ENCODE measurements around the gene FGF3.

FGF3 gene

DNA sequence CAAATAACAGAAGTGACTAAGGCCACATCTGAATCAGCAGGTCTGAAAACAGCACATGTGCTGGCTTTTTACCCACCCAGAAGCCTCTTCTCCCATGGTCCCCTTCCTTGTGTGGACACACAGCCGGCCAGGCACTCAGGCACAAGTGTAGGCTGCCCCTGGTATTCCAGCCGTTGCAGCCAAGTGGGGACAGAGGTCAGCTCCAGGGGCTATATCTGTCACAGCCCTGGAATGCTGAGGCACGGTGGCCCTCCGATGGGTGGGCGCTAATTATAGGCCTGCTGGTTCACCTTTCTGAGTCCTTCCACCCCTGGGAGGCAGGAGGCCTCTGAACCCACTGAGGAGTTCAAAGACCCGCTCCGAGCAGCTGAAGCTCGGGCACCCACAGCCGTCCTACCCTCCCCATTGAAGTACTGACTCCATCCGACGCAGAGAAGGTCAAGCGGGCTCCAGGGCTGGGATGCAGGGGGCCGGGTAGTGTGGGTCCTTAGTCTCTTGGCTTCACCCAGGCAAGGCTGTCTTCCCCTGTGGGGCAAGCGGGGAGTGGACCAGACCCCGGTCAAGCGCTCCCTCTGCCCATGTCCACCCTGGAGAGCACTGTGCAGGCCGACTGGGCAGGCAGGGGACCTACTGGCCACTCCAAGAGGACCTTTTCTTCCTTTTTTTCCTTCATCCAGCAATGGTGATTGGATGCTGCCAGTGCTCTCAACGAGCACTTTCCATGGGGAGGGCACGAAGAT, 14.3 kb downstream of the FGF3 start:
- no peak overlapping the region for H3K4me3 ChIP-seq (ENCODE audit: low read depth in 1 of 2, low read length in 2 of 2)
- H3K9ac ChIP-seq (ENCODE audit: low read depth in 1 of 2, low read length in 2 of 2), result no peak overlapping the region
- H3K4me1 ChIP-seq (ENCODE audit: control insufficient read depth in 1 of 2, insufficient read depth in 2 of 2, low read length in 2 of 2), result no peaks in the 10 kb centered on the region
- H3K36me3 ChIP-seq (ENCODE audit: control insufficient read depth in 1 of 2, insufficient read depth in 2 of 2, low read length in 2 of 2), result no peaks in the 10 kb centered on the region
- H3K9me3 ChIP-seq (ENCODE audit: control insufficient read depth in 1 of 2, low read length in 2 of 2), result no peaks in the 10 kb centered on the region
- peaks cover 0 to 12% of the 10 kb centered on the region in 2 donors for H3K27me3 ChIP-seq (ENCODE audit: control insufficient read depth in 1 of 2, insufficient read depth in 2 of 2, low read length in 2 of 2)
- no peak overlapping the region for H3K27ac ChIP-seq (ENCODE audit: low read depth, low read length)

DNA sequence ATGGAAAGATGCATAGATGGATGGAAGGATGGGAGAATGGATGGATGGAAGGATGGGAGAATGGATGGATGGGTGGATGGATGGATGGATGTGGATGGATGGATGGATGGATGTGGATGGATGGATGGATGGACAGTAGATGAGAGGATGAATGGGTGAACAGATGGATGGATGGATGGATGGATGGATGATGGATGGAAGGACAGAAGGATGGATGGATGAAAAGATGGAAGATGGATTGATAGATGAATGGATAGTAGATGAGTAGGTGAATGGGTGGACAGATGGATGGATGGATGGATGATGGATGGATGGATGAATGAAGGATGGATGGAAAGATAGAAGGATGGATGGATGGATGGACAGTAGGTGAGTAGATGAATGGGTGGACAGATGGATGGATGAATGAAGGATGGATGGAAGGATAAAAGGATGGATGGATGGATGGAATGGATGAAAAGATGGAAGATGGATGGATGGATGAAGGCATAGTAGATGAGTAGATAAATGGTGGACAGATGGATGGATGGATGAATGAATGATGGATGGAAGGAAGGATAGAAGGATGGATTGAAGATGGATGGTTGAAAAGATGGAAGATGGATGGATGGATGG, 15.5 kb downstream of the FGF3 start:
- Histone ChIP-seq H3K4me1 (ENCODE audit: control insufficient read depth in 1 of 2, insufficient read depth in 2 of 2, low read length in 2 of 2) (no peaks in the 10 kb centered on the region), H3K27ac (ENCODE audit: low read depth, low read length) (no peak overlapping the region), H3K27me3 (ENCODE audit: control insufficient read depth in 1 of 2, insufficient read depth in 2 of 2, low read length in 2 of 2) (peaks cover 0 to 7% of the 10 kb centered on the region in 2 donors), H3K9ac (ENCODE audit: low read depth in 1 of 2, low read length in 2 of 2) (no peak overlapping the region), H3K36me3 (ENCODE audit: control insufficient read depth in 1 of 2, insufficient read depth in 2 of 2, low read length in 2 of 2) (no peaks in the 10 kb centered on the region), H3K4me3 (ENCODE audit: low read depth in 1 of 2, low read length in 2 of 2) (no peak overlapping the region), H3K9me3 (ENCODE audit: control insufficient read depth in 1 of 2, low read length in 2 of 2) (peaks cover 0 to 3% of the 10 kb centered on the region in 2 donors)

GRCh38 chr11:69803022-69803421, 16.2 kb downstream of the FGF3 start:
- Histone ChIP-seq H3K4me1 (ENCODE audit: control insufficient read depth in 1 of 2, insufficient read depth in 2 of 2, low read length in 2 of 2) (no peaks in the 10 kb centered on the region), H3K4me3 (ENCODE audit: low read depth in 1 of 2, low read length in 2 of 2) (no peak overlapping the region), H3K9ac (ENCODE audit: low read depth in 1 of 2, low read length in 2 of 2) (no peak overlapping the region), H3K27ac (ENCODE audit: low read depth, low read length) (no peak overlapping the region), H3K36me3 (ENCODE audit: control insufficient read depth in 1 of 2, insufficient read depth in 2 of 2, low read length in 2 of 2) (no peaks in the 10 kb centered on the region), H3K27me3 (ENCODE audit: control insufficient read depth in 1 of 2, insufficient read depth in 2 of 2, low read length in 2 of 2) (peaks cover 0 to 2% of the 10 kb centered on the region in 2 donors), H3K9me3 (ENCODE audit: control insufficient read depth in 1 of 2, low read length in 2 of 2) (peaks cover 0 to 3% of the 10 kb centered on the region in 2 donors)

DNA sequence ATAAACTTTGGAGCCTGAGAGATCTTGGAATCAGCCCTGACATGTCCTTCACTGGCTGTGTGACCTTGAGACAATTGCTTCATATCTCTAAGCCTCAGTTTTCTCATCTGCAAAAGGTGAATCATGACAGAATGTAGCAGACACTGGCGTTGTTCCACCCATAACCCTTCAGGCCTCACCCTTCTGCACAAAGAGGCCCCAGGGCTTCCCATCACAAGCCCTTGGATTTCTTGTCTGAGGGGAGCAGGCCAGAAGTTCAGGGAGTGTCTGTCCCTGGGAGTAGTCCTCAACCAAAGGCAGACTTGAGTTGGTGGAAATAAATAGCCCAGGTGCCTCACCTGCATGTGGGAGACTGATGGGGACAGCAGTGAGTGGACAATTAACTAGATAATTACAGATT, 16.6 kb downstream of the FGF3 start:
- no peak overlapping the region for H3K4me3 ChIP-seq (ENCODE audit: low read depth in 1 of 2, low read length in 2 of 2)
- no peak overlapping the region for H3K9ac ChIP-seq (ENCODE audit: low read depth in 1 of 2, low read length in 2 of 2)
- no peaks in the 10 kb centered on the region for H3K27me3 ChIP-seq (ENCODE audit: control insufficient read depth in 1 of 2, insufficient read depth in 2 of 2, low read length in 2 of 2)
- no peaks in the 10 kb centered on the region for H3K36me3 ChIP-seq (ENCODE audit: control insufficient read depth in 1 of 2, insufficient read depth in 2 of 2, low read length in 2 of 2)
- H3K27ac ChIP-seq (ENCODE audit: low read depth, low read length), result no peak overlapping the region
- peaks cover 0 to 3% of the 10 kb centered on the region in 2 donors for H3K9me3 ChIP-seq (ENCODE audit: control insufficient read depth in 1 of 2, low read length in 2 of 2)
- H3K4me1 ChIP-seq (ENCODE audit: control insufficient read depth in 1 of 2, insufficient read depth in 2 of 2, low read length in 2 of 2), result no peaks in the 10 kb centered on the region

GRCh38 chr11:69801513-69802335, 17.5 kb downstream of the FGF3 start:
- Histone ChIP-seq H3K9me3 (ENCODE audit: control insufficient read depth in 1 of 2, low read length in 2 of 2) (peaks cover 0 to 3% of the 10 kb centered on the region in 2 donors), H3K27ac (ENCODE audit: low read depth, low read length) (no peak overlapping the region), H3K4me3 (ENCODE audit: low read depth in 1 of 2, low read length in 2 of 2) (no peak overlapping the region), H3K36me3 (ENCODE audit: control insufficient read depth in 1 of 2, insufficient read depth in 2 of 2, low read length in 2 of 2) (no peaks in the 10 kb centered on the region), H3K9ac (ENCODE audit: low read depth in 1 of 2, low read length in 2 of 2) (no peak overlapping the region), H3K27me3 (ENCODE audit: control insufficient read depth in 1 of 2, insufficient read depth in 2 of 2, low read length in 2 of 2) (no peaks in the 10 kb centered on the region), H3K4me1 (ENCODE audit: control insufficient read depth in 1 of 2, insufficient read depth in 2 of 2, low read length in 2 of 2) (no peaks in the 10 kb centered on the region)

DNA sequence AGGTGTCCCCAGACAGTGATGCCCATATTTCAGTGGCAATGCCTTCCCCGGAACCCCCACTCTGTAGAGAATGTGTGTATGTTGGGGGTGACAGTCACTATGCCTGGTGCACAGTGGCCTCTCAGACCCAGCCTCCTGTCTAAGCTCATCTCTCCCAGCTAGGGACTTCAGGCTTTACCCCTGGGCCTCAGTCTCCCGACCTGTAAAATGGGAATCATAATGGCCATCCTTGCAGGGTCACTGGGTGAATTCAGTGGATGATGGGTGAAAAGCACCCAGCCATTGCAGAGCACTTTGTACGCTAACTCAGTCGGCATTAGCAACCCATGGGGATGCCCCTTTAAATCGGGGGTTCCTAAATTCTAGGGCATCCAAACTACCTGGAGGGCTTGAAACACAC, 18.9 kb downstream of the FGF3 start:
- no peaks in the 10 kb centered on the region for H3K27me3 ChIP-seq (ENCODE audit: control insufficient read depth in 1 of 2, insufficient read depth in 2 of 2, low read length in 2 of 2)
- H3K36me3 ChIP-seq (ENCODE audit: control insufficient read depth in 1 of 2, insufficient read depth in 2 of 2, low read length in 2 of 2), result no peaks in the 10 kb centered on the region
- no peak overlapping the region for H3K4me3 ChIP-seq (ENCODE audit: low read depth in 1 of 2, low read length in 2 of 2)
- H3K27ac ChIP-seq (ENCODE audit: low read depth, low read length), result no peak overlapping the region
- H3K9me3 ChIP-seq (ENCODE audit: control insufficient read depth in 1 of 2, low read length in 2 of 2), result peaks cover 0 to 3% of the 10 kb centered on the region in 2 donors
- H3K9ac ChIP-seq (ENCODE audit: low read depth in 1 of 2, low read length in 2 of 2), result no peak overlapping the region
- no peaks in the 10 kb centered on the region for H3K4me1 ChIP-seq (ENCODE audit: control insufficient read depth in 1 of 2, insufficient read depth in 2 of 2, low read length in 2 of 2)

DNA sequence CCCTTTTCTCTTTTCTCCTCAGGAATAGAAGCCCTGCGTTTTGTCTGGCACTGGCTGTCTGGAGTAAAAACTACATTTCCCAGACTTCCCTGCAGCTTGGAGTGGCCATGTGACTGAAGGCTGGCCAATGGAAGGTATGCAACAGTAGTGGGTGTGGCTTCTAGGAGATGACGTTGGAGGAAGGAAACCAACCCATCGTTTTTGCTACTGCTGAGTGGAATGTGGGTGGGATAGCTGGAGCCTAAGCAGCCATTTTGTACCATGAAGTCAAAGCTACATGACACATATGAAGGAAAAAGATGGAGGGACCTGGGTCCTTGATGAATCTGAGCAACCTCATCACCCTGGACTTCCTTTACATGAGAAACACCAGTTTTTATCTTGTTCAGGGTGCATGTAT, 19.6 kb downstream of the FGF3 start:
- Histone ChIP-seq H3K27ac (ENCODE audit: low read depth, low read length) (no peak overlapping the region), H3K4me3 (ENCODE audit: low read depth in 1 of 2, low read length in 2 of 2) (no peak overlapping the region), H3K9me3 (ENCODE audit: control insufficient read depth in 1 of 2, low read length in 2 of 2) (peaks cover 0 to 3% of the 10 kb centered on the region in 2 donors), H3K9ac (ENCODE audit: low read depth in 1 of 2, low read length in 2 of 2) (no peak overlapping the region), H3K27me3 (ENCODE audit: control insufficient read depth in 1 of 2, insufficient read depth in 2 of 2, low read length in 2 of 2) (no peaks in the 10 kb centered on the region), H3K4me1 (ENCODE audit: control insufficient read depth in 1 of 2, insufficient read depth in 2 of 2, low read length in 2 of 2) (no peaks in the 10 kb centered on the region), H3K36me3 (ENCODE audit: control insufficient read depth in 1 of 2, insufficient read depth in 2 of 2, low read length in 2 of 2) (no peaks in the 10 kb centered on the region)

GRCh38 chr11:69799097-69799496, 20.1 kb downstream of the FGF3 start:
- Histone ChIP-seq H3K27ac (ENCODE audit: low read depth, low read length) (no peak overlapping the region), H3K4me3 (ENCODE audit: low read depth in 1 of 2, low read length in 2 of 2) (no peak overlapping the region), H3K27me3 (ENCODE audit: control insufficient read depth in 1 of 2, insufficient read depth in 2 of 2, low read length in 2 of 2) (no peaks in the 10 kb centered on the region), H3K9me3 (ENCODE audit: control insufficient read depth in 1 of 2, low read length in 2 of 2) (peaks cover 0 to 3% of the 10 kb centered on the region in 2 donors), H3K9ac (ENCODE audit: low read depth in 1 of 2, low read length in 2 of 2) (no peak overlapping the region), H3K36me3 (ENCODE audit: control insufficient read depth in 1 of 2, insufficient read depth in 2 of 2, low read length in 2 of 2) (no peaks in the 10 kb centered on the region), H3K4me1 (ENCODE audit: control insufficient read depth in 1 of 2, insufficient read depth in 2 of 2, low read length in 2 of 2) (no peaks in the 10 kb centered on the region)

DNA sequence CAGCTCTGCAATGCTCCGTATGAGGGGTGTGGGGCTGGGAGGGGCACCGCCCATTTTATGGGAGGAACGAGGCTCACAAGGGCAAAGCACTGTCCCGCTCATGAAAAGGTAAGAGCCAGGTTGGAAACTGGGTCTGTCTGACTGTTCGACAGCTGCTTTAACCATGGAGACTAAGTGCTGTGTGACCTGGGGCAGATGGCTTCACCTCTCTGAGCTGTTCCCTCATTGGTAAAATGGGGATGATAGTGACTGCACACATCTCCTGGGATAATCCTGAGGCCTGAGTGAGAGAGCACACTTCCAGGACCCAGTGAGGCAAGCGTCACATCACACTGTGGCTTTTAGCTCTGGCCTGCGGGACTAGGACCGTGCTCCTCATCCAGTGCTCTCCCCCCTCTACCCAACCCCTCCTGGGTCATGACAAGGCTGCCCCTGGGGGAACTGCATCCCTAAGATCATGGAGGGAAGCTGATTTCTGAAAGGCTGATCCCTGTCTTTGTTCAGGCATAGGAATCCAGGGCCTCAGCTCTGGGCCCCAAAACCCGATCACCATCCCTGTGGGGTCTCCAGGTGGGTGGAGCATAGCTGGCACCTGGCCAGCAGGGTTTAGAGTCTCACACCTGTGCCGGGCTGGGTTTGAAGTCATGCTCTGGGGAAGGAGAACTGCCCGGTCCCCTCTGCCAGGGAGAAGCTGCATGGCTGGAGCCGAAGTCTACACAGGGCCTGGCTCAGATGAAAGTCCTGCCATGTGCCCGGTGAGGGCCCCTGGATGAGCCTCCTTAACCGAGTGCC, 21.3 kb downstream of the FGF3 start:
- Histone ChIP-seq H3K9me3 (ENCODE audit: control insufficient read depth in 1 of 2, low read length in 2 of 2) (peaks cover 0 to 3% of the 10 kb centered on the region in 2 donors), H3K9ac (ENCODE audit: low read depth in 1 of 2, low read length in 2 of 2) (no peak overlapping the region), H3K4me3 (ENCODE audit: low read depth in 1 of 2, low read length in 2 of 2) (no peak overlapping the region), H3K27ac (ENCODE audit: low read depth, low read length) (no peak overlapping the region), H3K27me3 (ENCODE audit: control insufficient read depth in 1 of 2, insufficient read depth in 2 of 2, low read length in 2 of 2) (no peaks in the 10 kb centered on the region), H3K36me3 (ENCODE audit: control insufficient read depth in 1 of 2, insufficient read depth in 2 of 2, low read length in 2 of 2) (no peaks in the 10 kb centered on the region), H3K4me1 (ENCODE audit: control insufficient read depth in 1 of 2, insufficient read depth in 2 of 2, low read length in 2 of 2) (no peaks in the 10 kb centered on the region)
